BLaER1 treated with 17β-estradiol and CSF1 and Interleukin-3, amounts not matched to agents 10 nM and 100 nM (cell line): ENCODE data around the gene LSM3.

Experiments
- H3K27ac ChIP-seq, 11 experiments: shearing (Covaris generic); formaldehyde crosslinking; 2 replicates each; pipeline ENCODE4 v1.8.1; 2022
- H3K27me3 ChIP-seq, 11 experiments: shearing (Covaris generic); formaldehyde crosslinking; 2 replicates each; pipeline ENCODE4 v1.8.1; 2022
- H3K36me3 ChIP-seq, 11 experiments: shearing (Covaris generic); formaldehyde crosslinking; 2 replicates each; pipeline ENCODE4 v1.8.1; 2022
- H3K4me1 ChIP-seq, 10 experiments: shearing (Covaris generic); formaldehyde crosslinking; 2 replicates each; pipeline ENCODE4 v1.8.1; 2022
- H3K4me2 ChIP-seq, 11 experiments: shearing (Covaris generic); formaldehyde crosslinking; 2 replicates each; pipeline ENCODE4 v1.8.1; 2022
- H3K4me3 ChIP-seq, 10 experiments: shearing (Covaris generic); formaldehyde crosslinking; 2 replicates each; pipeline ENCODE4 v1.8.1; 2022
- H3K9ac ChIP-seq, 11 experiments: shearing (Covaris generic); formaldehyde crosslinking; 2 replicates each; pipeline ENCODE4 v1.8.1; 2022
- H3K9me3 ChIP-seq, 11 experiments: shearing (Covaris generic); formaldehyde crosslinking; replicated peaks in 1 of 11; 2 replicates each; pipeline ENCODE4 v1.8.1; 2022
- H4K20me1 ChIP-seq, 11 experiments: shearing (Covaris generic); formaldehyde crosslinking; 2 replicates each; pipeline ENCODE4 v1.8.1; 2022
- Cebpa-rat ChIP-seq, 11 experiments: shearing (Covaris generic); IDR thresholded peaks; 2 replicates each; pipeline ENCODE4 v1.8.1; 2022

The LSM3 gene

DNA sequence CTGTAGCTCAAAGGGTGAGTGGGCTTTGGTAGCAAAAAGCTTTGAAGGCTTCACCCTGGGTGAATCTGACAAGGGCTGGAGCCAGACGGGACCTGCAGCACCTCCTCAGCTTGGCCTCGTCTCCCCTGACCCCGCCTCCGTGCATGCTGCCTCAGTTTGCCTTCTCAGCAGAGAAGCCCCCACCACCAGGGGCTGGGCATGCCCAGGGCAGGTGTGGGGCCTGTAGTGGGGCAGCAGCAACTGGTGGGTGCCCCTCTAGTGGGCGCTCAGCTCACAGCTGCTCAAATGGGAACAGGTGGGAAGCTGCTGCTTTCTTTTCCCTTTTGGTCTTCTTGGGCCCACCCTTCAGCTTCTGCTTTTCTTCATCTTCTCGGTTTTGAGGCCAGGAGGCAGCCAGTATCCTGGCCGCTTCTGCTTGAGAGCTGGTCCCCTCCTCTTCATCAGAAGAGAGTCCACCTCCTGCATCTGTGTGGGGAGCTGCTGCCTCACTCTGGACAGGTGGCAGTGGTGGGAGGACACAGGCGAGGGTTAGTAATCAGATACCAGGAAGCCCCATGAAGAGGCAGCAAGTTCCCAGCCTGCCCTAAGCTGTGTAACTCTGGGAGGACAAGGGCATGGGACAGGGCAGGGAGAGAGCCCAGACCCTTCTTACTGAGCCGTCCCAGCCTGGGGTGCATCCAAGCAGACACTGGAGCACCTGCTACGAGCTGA, 32.8 kb upstream of the LSM3 start:
- H3K4me3 ChIP-seq: peak overlapping the region in 2 of 10 experiments; percentile 3 to 65; a peak in 3 of 20 replicates
- peaks cover 0 to 18% (median 0%) of the 10 kb centered on the region in 11 experiments; a peak in 8 of 22 replicates for H4K20me1 ChIP-seq
- H3K36me3 ChIP-seq: peaks cover 36 to 73% (median 54%) of the 10 kb centered on the region in 11 experiments
- TF ChIP-seq Cebpa-rat (IDR thresholded peaks at IDR 0.05): no peak
- H3K4me2 ChIP-seq: peak overlapping the region in 9 of 11 experiments; percentile 78 to 97 (median 90); a peak in 16 of 22 replicates
- H3K27me3 ChIP-seq: no peaks in the 10 kb centered on the region
- H3K27ac ChIP-seq: peak overlapping the region; percentile 89 to 100 (median 94); a peak in 21 of 22 replicates
- H3K4me1 ChIP-seq: peaks cover 17 to 81% (median 58%) of the 10 kb centered on the region in 10 experiments
- H3K9me3 ChIP-seq: no peaks in the 10 kb centered on the region
- peak overlapping the region in 10 of 11 experiments; percentile 71 to 96 (median 80); a peak in 15 of 22 replicates for H3K9ac ChIP-seq

DNA sequence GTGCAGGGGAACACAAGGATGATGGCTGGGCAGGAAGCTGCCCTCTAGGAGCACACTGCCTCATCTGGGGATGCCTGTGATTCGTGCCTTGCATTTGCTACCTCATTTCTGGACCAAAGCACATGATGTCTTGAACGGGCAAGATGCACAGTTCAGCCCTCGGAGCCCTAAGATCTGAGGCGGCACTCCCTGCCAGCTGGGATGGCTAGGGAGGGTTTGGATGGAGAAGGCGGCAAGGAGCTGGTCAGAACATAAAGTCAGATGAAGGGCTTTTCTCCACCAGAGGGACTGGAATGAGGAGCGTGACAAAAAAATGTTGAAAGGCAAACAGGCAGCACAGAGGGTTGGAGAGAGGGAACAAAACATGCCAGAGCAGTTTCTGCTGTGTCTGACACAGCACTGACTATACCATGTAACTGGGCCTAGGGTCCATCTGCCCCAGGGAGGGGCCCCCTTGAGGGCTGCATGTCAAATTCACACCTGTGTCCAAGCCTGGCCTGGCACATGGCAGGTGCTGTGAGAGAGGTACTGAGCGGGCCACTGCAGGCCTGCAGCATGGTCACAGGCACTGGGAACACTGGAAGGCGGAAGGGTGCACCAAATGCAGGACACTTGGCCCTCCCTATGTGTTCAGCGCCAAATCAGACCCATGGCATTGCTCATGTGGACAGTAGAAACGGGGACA, 32.1 kb upstream of the LSM3 start:
- Histone ChIP-seq H3K27me3 (no peaks in the 10 kb centered on the region), H3K27ac (peak overlapping the region in 10 of 11 experiments; percentile 89 to 100 (median 94); a peak in 18 of 22 replicates), H3K36me3 (peaks cover 32 to 70% (median 49%) of the 10 kb centered on the region in 11 experiments), H3K9ac (peak overlapping the region in 7 of 11 experiments; percentile 5 to 96 (median 79); a peak in 5 of 22 replicates), H3K4me2 (peak overlapping the region in 7 of 11 experiments; percentile 86 to 97 (median 90); a peak in 14 of 22 replicates), H3K9me3 (no peaks in the 10 kb centered on the region), H3K4me3 (no peak overlapping the region), H3K4me1 (peaks cover 20 to 78% (median 58%) of the 10 kb centered on the region in 10 experiments), H4K20me1 (peaks cover 0 to 24% (median 4%) of the 10 kb centered on the region in 11 experiments; a peak in 11 of 22 replicates)
- no peak for TF ChIP-seq Cebpa-rat (IDR thresholded peaks at IDR 0.05)

DNA sequence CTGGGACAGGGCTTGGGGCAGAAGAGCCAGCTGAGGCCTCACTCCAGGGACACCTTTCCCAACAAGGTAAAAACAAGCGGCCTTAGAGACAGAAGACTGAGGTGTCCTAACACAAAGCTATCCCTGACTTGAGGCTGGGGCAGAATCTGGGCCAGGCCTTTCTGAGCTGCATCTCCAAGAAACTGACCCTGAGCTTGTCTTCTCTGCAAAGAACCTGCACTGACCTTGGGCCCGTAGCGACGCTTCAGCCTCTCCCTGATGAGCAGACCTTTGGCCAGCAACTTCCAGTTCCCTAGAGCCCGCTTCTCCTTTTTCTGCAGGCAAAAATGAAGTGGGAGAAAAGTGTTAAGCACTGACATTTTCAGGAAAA, 31.6 kb upstream of the LSM3 start:
- Histone ChIP-seq H3K27ac (peak overlapping the region in 8 of 11 experiments; percentile 89 to 100 (median 94); a peak in 6 of 22 replicates), H3K4me3 (no peak overlapping the region), H3K4me2 (peak overlapping the region in 4 of 11 experiments; percentile 12 to 96 (median 90); a peak in 7 of 22 replicates), H3K4me1 (peaks cover 25 to 78% (median 57%) of the 10 kb centered on the region in 10 experiments), H3K9me3 (no peaks in the 10 kb centered on the region), H3K36me3 (peaks cover 35 to 70% (median 44%) of the 10 kb centered on the region in 11 experiments), H4K20me1 (peaks cover 0 to 29% (median 6%) of the 10 kb centered on the region in 11 experiments; a peak in 12 of 22 replicates), H3K27me3 (no peaks in the 10 kb centered on the region), H3K9ac (peak overlapping the region in 2 of 11 experiments; percentile 5 to 86; a peak in 2 of 22 replicates)
- TF ChIP-seq Cebpa-rat (IDR thresholded peaks at IDR 0.05): no peak

DNA sequence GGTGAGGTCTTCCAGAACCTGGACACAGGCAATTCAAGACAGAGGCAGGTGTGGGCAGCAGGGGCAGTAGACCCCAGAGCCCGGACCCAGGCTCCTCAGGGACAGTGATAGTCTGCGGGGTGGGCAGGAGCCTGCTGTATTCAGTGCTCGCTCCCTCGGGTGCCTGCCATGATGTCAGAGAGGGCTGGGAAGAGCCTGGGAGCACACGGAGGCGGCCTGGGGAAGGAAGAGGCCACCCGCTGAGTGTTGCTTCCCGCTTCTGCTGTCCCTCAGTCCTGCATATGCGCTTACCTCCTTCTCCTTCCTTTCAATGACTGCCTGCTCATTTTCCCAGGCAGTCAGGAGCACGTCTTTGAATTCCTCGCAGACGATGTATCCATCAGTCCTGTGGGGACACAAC, 31.0 kb upstream of the LSM3 start:
- H3K9ac ChIP-seq: peak overlapping the region in 2 of 11 experiments; percentile 2 to 54; a peak in 2 of 22 replicates
- H4K20me1 ChIP-seq: peaks cover 0 to 35% (median 11%) of the 10 kb centered on the region in 11 experiments; a peak in 14 of 22 replicates
- H3K4me1 ChIP-seq: peaks cover 29 to 74% (median 55%) of the 10 kb centered on the region in 10 experiments
- H3K9me3 ChIP-seq: no peaks in the 10 kb centered on the region
- no peak overlapping the region for H3K4me3 ChIP-seq
- H3K36me3 ChIP-seq: peaks cover 35 to 70% (median 46%) of the 10 kb centered on the region in 11 experiments
- H3K4me2 ChIP-seq: peak overlapping the region in 3 of 11 experiments; percentile 90 to 96 (median 90); a peak in 4 of 22 replicates
- no peaks in the 10 kb centered on the region for H3K27me3 ChIP-seq
- peak overlapping the region in 5 of 11 experiments; percentile 18 to 100 (median 30); a peak in 6 of 22 replicates for H3K27ac ChIP-seq
- no peak for TF ChIP-seq Cebpa-rat (IDR thresholded peaks at IDR 0.05)

DNA sequence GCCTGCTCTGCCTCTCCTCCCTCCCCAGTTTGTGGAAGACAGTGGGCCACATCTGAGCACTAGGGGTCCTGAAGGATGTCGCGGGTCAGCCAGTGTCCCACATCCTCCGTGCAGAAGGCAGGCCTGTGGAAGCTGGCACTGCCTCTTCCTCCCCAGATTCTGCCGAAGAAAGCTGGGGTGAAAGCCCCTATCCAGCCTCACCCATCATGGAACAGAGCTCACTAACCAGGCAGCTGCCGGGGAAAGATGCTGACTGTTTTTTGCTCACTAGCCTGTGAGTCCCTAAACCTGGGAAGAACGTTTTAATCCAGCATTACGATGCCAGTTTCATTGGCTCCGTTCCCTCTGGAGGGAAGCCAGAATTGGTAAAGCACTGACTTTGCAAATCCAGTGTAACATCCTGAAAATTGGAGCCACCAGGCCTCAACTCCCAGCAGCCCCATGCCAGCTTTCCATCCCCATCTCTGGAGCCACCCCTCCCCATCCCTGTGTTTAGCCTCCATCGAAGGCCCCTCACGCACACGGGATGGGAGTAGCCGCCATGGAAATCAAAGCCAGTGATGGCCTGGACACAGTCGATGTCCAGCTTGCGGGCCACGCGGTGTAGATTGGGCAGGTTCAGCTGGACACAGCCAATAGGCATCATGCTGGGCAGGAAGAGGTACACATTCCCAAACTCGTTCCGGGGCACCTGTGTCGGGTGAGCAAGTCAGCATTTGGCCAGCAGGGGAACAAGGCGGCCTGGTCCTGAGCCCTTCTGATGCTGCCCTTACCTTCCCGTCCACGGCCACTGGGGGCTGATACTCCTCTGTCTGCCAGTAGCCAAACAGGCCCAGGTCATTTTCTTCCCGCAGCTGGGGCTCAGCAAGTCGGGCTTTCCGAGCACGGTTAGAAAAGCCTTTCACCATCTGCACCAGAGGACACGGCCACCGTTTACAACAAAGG, 30.3 kb upstream of the LSM3 start:
- H4K20me1 ChIP-seq: peaks cover 0 to 41% (median 11%) of the 10 kb centered on the region in 11 experiments; a peak in 15 of 22 replicates
- no peak for TF ChIP-seq Cebpa-rat (IDR thresholded peaks at IDR 0.05)
- H3K9me3 ChIP-seq: no peaks in the 10 kb centered on the region
- H3K27ac ChIP-seq: peak overlapping the region in 3 of 11 experiments; percentile 18 to 89 (median 30); a peak in 4 of 22 replicates
- no peak overlapping the region for H3K4me3 ChIP-seq
- H3K4me1 ChIP-seq: peaks cover 29 to 67% (median 48%) of the 10 kb centered on the region in 10 experiments
- no peaks in the 10 kb centered on the region for H3K27me3 ChIP-seq
- peaks cover 30 to 73% (median 48%) of the 10 kb centered on the region in 11 experiments for H3K36me3 ChIP-seq
- H3K9ac ChIP-seq: no peak overlapping the region
- peak overlapping the region in 2 of 11 experiments; percentile 90 to 96; a peak in 2 of 22 replicates for H3K4me2 ChIP-seq

DNA sequence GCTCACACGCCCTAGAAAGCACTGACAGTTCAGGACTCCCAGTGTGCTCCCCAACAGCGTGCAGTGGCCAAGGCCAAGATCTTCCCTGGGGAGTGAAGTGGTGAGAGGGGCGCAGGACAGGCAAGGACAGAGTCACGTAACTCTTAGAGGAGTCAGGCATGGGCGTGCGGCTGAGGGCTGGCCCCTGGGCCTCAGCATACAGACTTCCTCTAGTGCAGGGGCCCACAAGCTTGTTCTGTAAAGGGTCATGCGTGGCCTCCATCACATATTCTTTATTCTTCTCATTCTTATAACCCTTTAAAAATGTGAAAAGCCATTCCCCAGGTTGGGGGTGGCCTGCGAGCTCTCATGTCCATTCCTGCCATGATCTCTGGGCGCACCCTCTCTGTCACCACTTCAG, 28.5 kb upstream of the LSM3 start:
- Histone ChIP-seq H3K36me3 (peaks cover 40 to 84% (median 57%) of the 10 kb centered on the region in 11 experiments), H3K9me3 (no peaks in the 10 kb centered on the region), H3K27me3 (no peaks in the 10 kb centered on the region), H3K27ac (peak overlapping the region in 1 of 11 experiments; percentile 22; a peak in 1 of 22 replicates), H3K9ac (no peak overlapping the region), H3K4me3 (no peak overlapping the region), H3K4me2 (no peak overlapping the region), H4K20me1 (peaks cover 0 to 50% (median 11%) of the 10 kb centered on the region in 11 experiments; a peak in 15 of 22 replicates), H3K4me1 (peaks cover 19 to 69% (median 48%) of the 10 kb centered on the region in 10 experiments)
- TF ChIP-seq Cebpa-rat (IDR thresholded peaks at IDR 0.05): no peak

DNA sequence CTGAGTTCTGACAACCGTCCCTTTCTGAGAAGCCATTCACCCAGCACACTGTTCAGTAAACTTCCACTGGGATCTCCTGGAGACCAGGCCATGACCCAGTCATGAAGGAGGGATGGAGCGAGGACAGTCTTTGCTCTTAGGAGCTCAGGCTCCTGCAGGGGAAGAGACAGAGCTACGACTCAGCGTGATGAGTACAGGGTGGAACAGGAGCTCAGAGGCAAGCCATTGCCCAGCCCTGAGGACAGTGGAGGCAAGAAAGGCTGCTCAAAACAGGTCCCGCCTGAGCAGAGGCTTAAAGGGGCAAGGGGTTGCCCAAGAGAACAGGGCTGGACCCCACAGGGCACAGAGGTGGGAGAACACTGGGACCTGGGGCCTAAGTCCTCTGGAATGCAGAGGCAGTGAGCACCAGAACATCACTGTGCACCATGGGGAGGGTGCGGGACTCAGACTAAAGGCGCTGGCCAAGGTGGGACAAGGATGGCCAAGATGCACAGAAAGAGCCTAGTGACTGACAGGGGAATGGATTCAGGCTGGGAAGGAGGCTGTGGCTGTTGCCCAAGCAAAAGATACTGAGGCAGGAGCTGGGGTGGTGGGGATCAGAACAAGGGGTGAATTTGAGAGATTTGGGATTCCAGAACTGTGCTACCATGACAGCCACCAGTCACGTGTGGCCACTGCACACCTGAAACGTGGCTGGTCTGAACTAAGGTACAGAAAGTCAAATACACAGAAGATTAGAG, 28.0 kb upstream of the LSM3 start:
- Histone ChIP-seq H4K20me1 (peaks cover 0 to 50% (median 11%) of the 10 kb centered on the region in 11 experiments; a peak in 15 of 22 replicates), H3K27me3 (no peaks in the 10 kb centered on the region), H3K9me3 (no peaks in the 10 kb centered on the region), H3K9ac (no peak overlapping the region), H3K4me2 (0 out of 22 replicates have a peak overlapping the region, but pooled peaks of 1 of the 11 experiments have one; percentile 47), H3K4me3 (no peak overlapping the region), H3K36me3 (peaks cover 36 to 79% (median 55%) of the 10 kb centered on the region in 11 experiments), H3K4me1 (peaks cover 23 to 69% (median 48%) of the 10 kb centered on the region in 10 experiments), H3K27ac (peak overlapping the region in 1 of 11 experiments; percentile 22; a peak in 1 of 22 replicates)
- TF ChIP-seq Cebpa-rat (IDR thresholded peaks at IDR 0.05): no peak
